Coronary artery (tissue), 2 donors: ENCODE measurements around the gene SPNS3.

ENCODE experiments used
- DNase-seq: peaks from one replicate; pipeline ENCODE4 v3.0.0-alpha.2; 2017; ENCODE audit warnings: low spot score
- H3K27ac ChIP-seq, 2 donors: fragments of 200-600 bp; sonication (generic); one replicate each; pipeline ENCODE4 v1.5.1; 2016 to 2019
- H3K4me3 ChIP-seq: fragments of 200-600 bp; sonication (generic); 2 replicates; pipeline ENCODE4 v1.5.1; 2016; ENCODE audit warnings: mild to moderate bottlenecking, moderate library complexity
- TF ChIP-seq, protein P1 (sequence below): fragments of 200-600 bp; sonication (generic); IDR thresholded peaks from one replicate; pipeline ENCODE4 v1.5.1; 2019; ENCODE audit warnings: antibody characterized with exemption

Gene SPNS3

DNA sequence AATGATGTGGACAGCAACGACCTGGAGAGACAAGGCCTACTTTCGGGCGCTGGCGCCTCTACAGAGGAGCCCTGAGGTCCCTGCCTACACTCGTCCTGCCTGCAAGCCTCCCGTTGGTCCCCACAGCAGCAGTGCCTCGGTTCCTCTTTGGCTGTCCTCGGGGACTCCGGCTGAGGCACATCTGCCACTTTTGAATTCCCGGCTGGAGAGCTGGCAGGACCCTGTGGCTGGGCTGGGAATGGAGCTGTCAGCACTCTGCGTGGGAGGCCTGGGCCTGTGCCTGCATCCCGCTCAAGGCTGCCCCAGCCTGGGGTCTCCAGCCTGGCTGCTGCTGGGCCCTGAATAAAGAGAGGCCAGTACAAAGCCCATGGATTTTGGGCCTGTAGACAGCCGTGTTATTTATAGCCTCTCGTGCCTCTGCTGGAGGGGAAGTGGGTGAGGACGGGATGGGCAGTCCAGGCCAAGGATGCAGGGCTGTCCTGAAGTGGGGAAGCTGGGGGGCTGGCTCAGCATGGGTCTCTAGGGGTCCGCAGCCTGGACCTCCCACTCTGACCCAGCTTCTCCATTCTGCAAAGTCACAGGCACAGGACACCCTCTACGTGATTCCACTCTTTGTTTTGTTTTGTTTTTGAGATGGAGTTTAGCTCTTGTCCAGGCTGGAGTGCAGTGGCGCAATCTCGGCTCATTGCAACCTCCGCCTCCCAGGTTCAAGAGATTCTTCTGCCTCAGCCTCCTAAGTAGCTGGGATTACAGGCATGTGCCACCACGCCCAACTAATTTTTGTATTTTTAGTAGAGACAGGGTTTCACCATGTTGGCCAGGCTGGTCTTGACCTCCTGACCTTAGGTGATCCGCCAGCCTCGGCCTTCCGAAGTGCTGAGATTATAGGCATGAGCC, 54.3 kb downstream of the SPNS3 start:
- TF ChIP-seq, protein P1, sequence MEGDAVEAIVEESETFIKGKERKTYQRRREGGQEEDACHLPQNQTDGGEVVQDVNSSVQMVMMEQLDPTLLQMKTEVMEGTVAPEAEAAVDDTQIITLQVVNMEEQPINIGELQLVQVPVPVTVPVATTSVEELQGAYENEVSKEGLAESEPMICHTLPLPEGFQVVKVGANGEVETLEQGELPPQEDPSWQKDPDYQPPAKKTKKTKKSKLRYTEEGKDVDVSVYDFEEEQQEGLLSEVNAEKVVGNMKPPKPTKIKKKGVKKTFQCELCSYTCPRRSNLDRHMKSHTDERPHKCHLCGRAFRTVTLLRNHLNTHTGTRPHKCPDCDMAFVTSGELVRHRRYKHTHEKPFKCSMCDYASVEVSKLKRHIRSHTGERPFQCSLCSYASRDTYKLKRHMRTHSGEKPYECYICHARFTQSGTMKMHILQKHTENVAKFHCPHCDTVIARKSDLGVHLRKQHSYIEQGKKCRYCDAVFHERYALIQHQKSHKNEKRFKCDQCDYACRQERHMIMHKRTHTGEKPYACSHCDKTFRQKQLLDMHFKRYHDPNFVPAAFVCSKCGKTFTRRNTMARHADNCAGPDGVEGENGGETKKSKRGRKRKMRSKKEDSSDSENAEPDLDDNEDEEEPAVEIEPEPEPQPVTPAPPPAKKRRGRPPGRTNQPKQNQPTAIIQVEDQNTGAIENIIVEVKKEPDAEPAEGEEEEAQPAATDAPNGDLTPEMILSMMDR, result no peak
- DNase-seq, result no peak
- no peak overlapping the region for H3K27ac ChIP-seq
- no peak overlapping the region for H3K4me3 ChIP-seq

DNA sequence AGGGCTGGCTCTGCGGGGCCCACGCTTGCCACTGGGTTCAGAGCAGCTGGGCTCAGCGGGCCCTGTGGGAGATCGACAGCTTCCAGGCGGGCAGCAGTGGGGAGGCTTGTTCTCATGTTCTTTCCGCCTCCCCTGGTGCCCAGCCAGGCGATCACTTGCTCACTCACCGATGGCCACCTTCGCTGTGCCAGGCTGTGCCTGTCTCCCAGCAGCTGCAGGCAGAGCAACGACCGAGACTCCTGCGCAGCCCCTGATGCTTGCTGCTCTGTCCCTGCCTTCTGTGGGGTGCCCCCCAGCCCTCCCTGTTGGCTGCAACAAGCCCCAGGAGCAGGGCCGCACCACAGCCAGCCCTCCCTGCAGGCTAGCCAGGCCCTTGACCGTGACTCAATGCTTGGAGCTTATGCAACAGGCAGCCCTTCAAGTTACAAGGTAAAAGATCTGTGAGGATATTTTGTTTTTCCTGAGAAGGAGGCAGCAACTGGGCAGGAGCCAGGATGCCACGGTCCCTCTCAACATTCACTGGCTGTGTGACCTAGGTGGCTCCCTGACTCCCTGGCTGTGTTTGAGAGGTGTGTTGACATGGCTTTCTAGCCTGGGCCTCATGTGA, 55.4 kb downstream of the SPNS3 start:
- TF ChIP-seq, protein P1, result no peak
- DNase-seq, result no peak
- Histone ChIP-seq H3K4me3 (no peak overlapping the region), H3K27ac (no peak overlapping the region)

DNA sequence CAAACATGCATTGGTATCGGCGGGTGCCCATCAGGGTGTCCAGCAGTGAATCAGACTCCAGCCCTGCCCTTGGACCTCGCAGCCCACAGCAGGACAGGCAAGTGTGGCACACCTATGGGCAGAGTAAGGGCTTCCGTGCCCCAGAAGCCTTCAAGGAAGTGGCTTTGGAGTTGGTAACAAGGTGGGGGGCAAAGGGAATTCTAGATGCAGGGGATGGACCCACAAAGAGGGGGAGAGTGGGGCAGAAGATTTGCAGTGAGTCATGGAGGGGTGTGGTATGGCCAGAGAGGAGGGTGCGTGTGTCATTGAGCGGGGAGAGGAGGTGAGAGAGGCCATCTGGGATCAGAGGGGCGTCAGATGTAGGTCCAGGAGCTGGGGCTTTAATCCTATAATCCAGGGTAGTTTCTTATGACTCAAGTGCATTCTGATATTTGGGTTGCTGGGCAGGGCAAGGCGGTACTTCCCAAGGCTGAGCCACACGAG, 56.4 kb downstream of the SPNS3 start:
- no peak overlapping the region for H3K4me3 ChIP-seq
- no peak for DNase-seq
- H3K27ac ChIP-seq, result no peak overlapping the region
- TF ChIP-seq, protein P1, result no peak

DNA sequence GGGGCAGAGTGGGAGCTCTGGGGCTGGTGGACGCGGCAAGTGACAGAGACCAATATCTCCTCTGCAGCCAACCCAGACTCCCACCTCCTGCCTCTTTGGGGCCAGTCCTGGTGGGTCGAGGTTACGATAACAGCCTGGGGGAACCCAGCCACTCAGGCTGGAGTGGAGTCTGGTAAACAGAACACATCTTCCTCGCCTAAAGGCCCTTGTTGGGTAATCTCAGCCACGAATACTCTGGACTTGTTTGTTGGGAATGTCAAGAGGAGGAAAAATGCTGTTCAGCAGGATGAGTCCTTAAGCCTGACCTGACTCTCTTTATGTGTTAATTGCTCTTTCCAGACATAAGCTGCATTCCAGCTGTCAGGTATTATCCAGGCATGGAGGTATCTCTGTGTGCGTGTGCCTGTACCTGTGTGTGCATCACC, 56.9 kb downstream of the SPNS3 start:
- TF ChIP-seq, protein P1, result no peak
- Histone ChIP-seq H3K27ac (no peak overlapping the region), H3K4me3 (no peak overlapping the region)
- DNase-seq, result no peak

DNA sequence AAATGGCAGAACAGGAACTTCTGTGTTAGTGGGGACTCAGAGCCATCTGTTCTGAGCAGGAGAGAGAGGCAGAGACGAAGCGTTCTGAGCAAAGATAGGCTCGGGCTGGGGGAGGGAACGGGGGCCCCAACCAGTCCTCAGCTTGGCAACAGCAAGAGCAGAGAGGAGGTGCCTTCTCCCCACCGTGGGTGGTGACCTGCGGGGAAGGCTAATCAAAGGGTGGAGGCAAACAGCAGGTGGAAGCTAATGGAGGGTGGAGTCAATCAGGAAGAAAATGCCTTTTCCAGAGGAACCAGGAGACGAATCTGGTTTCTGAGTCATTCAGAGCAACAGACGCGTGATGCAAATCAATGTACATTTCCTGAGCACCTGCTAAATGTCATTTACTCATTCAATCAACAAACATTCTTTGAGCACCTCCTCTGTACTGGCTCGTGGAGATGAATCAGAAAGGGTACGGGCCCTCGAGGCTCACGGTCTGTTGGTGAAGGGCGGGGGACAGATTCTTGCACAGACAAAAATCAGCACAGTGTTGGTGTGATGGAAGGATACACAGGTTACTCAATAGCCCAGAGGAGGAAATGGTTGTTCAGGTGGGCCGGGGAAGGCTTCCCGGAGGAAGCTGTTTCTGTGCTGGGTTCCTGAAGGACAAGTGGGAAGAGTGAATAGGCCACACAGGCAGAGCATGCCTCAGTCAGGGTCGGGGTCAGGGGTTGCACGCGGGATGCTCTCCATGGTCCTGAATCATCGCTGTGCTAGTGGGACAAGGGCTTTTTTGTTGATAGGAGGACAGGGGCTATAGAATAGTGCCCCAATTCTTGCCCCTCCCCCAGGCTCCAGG, 59.2 kb downstream of the SPNS3 start:
- TF ChIP-seq, protein P1, result no peak
- Histone ChIP-seq H3K4me3 (no peak overlapping the region), H3K27ac (no peak overlapping the region)
- DNase-seq, result no peak

DNA sequence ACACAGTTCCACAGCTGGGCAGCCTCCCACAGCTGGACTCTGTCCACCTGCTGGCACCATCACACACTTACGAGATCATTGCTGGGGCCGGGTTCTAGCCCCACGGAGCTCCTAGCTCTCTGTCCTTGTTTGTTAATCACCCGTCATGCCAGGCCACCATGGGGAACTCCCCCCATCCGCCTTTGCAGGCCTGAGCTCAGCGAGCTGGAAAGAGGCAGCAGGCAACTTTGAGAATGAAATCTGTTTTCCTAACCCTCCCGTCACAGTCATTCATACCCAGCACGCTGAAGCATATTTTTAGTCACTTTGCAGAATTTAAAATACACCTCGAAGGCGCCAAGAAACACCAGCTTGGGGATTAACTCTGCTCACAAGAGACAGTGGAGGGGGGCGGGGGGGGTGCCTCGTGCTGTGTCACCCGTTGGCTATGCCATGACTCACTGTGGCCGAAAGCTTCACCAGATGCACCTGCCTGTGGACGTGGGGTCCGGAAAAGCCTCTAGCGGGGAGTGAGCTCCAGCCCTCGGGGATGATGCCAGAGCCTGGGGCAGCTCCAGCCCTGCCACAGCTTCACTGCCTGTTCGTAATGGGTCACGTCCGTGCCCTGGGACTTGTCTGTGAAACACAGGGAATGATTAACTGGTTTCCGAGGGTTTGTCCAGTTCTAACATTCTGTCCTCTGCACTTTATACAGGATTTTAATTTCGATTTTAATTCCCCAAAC, 63.5 kb downstream of the SPNS3 start:
- Histone ChIP-seq H3K27ac (peak overlapping the region; percentile 44 to 86), H3K4me3 (peak overlapping the region; percentile 69)
- TF ChIP-seq, protein P1, result no peak
- DNase-seq, result no peak
